ENCODE results near the gene GARIN5B.
A peak's percentile ranks its signal among the peaks of the same experiment; 100 is the strongest.

Gene GARIN5B

DNA sequence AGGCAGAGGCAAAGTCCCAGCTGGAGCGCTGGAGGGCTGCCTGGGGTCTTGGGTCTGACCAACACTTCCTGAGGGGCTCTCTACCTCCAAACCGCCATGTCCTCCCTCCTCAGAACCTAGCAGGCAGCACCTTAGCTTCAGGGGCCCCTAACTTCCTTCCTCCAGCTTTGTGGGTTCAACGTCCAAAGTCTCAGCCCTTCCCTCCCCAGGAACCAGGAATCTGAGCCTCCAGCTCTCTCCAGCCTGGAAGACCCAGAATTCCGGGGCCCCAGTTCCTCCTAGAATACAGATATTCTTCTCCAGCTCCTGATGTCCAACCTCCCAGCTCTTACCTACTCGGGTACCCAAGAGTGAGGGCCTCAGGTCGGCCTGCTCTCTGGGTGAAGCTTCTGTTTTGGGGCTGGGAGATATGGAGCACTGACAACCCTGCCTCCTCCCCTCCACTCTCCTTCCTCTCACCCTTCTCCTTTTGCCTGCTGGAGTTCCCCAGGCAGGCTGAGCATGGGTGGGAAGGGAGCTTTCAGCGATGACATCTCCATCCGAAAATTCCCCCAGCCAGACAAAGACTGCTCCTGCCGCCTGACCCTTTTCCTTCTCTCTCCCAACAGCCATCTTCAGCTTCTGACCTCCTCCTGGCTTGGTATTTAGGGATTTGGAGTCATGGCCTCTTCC is 41.5 kb downstream of the GARIN5B start:
- peak overlapping the region in 1 of 2 donors; percentile 37 for H3K4me3 ChIP-seq (ENCODE audit: low read depth in 1 of 2, low read length in 2 of 2)
- peak overlapping the region; percentile 67 for H3K27ac ChIP-seq (ENCODE audit: low read length)
- peaks cover 3% of the 10 kb centered on the region for H3K27me3 ChIP-seq (ENCODE audit: low read depth, low read length)
- no peaks in the 10 kb centered on the region for H3K9me3 ChIP-seq (ENCODE audit: control insufficient read depth in 1 of 2, low read length in 2 of 2)
- H3K36me3 ChIP-seq (ENCODE audit: control insufficient read depth in 1 of 2, insufficient read depth in 2 of 2, low read length in 2 of 2): no peaks in the 10 kb centered on the region
- no peaks in the 10 kb centered on the region for H3K4me1 ChIP-seq (ENCODE audit: control insufficient read depth in 1 of 2, insufficient read depth in 2 of 2, low read length in 2 of 2)

DNA sequence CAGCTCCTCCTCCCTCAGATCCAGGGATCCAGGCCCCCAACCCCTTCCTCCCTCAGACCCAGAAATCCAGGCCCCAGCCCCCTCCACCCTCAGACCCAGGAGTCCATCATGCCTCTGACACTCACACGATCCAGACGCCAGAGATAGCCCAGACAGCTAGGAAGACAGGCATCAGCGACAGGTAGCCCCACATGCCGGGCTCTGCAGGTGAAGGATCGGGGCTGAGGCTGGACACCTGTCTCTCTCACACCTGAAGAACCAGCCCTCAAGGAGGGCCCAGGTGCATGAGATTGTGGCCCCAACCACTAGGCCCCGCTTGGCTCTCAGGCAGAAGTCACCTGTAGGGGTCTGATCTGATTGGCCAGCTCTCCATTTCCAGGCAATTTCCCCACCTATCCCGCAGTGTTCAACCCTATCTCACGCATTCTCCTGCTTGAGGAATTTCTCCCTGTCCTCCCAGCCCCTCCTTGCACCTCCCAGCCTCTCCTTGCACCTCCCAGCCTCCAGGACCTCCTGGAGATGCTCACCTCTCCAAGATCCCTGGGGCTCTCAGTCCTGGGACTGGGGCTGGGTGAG is 42.1 kb downstream of the GARIN5B start:
- no peaks in the 10 kb centered on the region for H3K36me3 ChIP-seq (ENCODE audit: control insufficient read depth in 1 of 2, insufficient read depth in 2 of 2, low read length in 2 of 2)
- H3K27ac ChIP-seq (ENCODE audit: low read length): peak overlapping the region; percentile 67
- H3K9me3 ChIP-seq (ENCODE audit: control insufficient read depth in 1 of 2, low read length in 2 of 2): no peaks in the 10 kb centered on the region
- H3K4me1 ChIP-seq (ENCODE audit: control insufficient read depth in 1 of 2, insufficient read depth in 2 of 2, low read length in 2 of 2): no peaks in the 10 kb centered on the region
- peaks cover 3% of the 10 kb centered on the region for H3K27me3 ChIP-seq (ENCODE audit: low read depth, low read length)
- H3K4me3 ChIP-seq (ENCODE audit: low read depth in 1 of 2, low read length in 2 of 2): peak overlapping the region in 1 of 2 donors; percentile 37

DNA sequence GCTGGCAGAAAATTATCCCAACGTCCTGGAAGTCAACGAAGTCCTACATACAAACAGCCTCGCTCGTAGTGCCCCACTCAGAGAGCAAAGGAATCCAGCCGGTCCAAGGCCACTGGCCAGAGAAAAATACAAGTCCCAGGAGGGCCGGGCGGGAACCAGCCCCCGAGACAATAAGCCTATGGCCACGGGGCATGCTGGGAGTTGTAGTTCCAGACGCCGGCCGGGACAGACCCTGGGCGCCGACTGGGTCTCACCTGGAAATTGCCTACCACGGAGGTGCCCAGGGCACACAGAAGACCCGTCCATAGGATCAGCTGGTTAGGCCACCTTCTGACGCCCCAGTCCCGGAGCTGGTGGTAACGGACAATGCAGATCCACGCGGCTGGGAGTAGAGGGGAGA is 43.3 kb downstream of the GARIN5B start:
- H3K4me1 ChIP-seq (ENCODE audit: control insufficient read depth in 1 of 2, insufficient read depth in 2 of 2, low read length in 2 of 2): no peaks in the 10 kb centered on the region
- H3K36me3 ChIP-seq (ENCODE audit: control insufficient read depth in 1 of 2, insufficient read depth in 2 of 2, low read length in 2 of 2): no peaks in the 10 kb centered on the region
- H3K4me3 ChIP-seq (ENCODE audit: low read depth in 1 of 2, low read length in 2 of 2): peak overlapping the region in 1 of 2 donors; percentile 11
- no peaks in the 10 kb centered on the region for H3K9me3 ChIP-seq (ENCODE audit: control insufficient read depth in 1 of 2, low read length in 2 of 2)
- H3K27me3 ChIP-seq (ENCODE audit: low read depth, low read length): peaks cover 3% of the 10 kb centered on the region
- H3K27ac ChIP-seq (ENCODE audit: low read length): no peak overlapping the region

DNA sequence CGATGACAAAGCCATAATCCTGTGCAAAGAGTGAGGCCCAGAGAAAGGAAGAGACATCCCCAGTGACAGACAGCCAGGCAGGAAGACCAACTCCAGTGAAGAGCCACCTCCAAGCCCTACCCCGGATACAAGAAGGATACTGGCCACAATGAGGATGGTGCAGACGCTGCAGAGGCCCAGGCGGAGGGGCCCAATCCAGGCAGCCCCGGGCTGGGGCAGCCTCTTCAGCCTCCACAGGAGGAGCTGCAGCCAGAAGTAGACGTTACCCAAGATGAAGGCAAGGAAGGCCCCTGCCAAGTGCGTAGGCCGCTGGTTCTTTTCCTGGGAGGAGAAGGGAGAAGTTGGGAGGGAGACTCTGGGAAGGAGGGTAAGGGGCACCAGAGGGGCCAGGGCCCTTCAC is 46.4 kb downstream of the GARIN5B start:
- Histone ChIP-seq H3K27ac (ENCODE audit: low read length) (no peak overlapping the region), H3K27me3 (ENCODE audit: low read depth, low read length) (peaks cover 3% of the 10 kb centered on the region), H3K4me1 (ENCODE audit: control insufficient read depth in 1 of 2, insufficient read depth in 2 of 2, low read length in 2 of 2) (no peaks in the 10 kb centered on the region), H3K9me3 (ENCODE audit: control insufficient read depth in 1 of 2, low read length in 2 of 2) (no peaks in the 10 kb centered on the region), H3K4me3 (ENCODE audit: low read depth in 1 of 2, low read length in 2 of 2) (no peak overlapping the region), H3K36me3 (ENCODE audit: control insufficient read depth in 1 of 2, insufficient read depth in 2 of 2, low read length in 2 of 2) (no peaks in the 10 kb centered on the region)

DNA sequence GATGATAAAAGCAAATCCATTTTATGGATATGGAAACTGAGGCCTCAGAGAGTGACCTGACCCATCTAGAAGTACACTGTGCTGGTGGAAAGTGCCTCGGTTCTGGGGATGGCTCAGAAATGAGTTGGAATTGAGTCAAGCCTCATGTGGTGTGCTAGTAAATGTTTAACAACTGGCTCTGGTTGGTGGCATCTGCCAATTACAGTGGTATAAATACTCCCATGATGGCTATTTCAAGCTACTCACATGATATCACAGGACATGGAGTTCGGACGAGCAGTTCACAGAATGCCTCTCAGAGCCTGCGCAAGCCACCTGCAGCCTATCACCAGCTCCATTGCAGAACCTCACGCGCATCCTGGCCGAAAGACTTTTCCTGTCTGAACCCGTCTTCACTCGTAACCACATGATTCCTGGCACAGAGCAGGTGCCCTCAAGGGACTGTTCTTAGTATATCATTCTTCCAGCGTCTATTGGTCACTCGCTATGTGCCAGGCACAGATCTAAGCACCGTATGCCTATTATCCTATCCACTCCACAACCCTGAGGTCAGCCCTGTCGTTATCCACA is 47.0 kb downstream of the GARIN5B start:
- H3K4me1 ChIP-seq (ENCODE audit: control insufficient read depth in 1 of 2, insufficient read depth in 2 of 2, low read length in 2 of 2): no peaks in the 10 kb centered on the region
- no peak overlapping the region for H3K27ac ChIP-seq (ENCODE audit: low read length)
- H3K4me3 ChIP-seq (ENCODE audit: low read depth in 1 of 2, low read length in 2 of 2): no peak overlapping the region
- no peaks in the 10 kb centered on the region for H3K9me3 ChIP-seq (ENCODE audit: control insufficient read depth in 1 of 2, low read length in 2 of 2)
- H3K27me3 ChIP-seq (ENCODE audit: low read depth, low read length): peaks cover 3% of the 10 kb centered on the region
- H3K36me3 ChIP-seq (ENCODE audit: control insufficient read depth in 1 of 2, insufficient read depth in 2 of 2, low read length in 2 of 2): no peaks in the 10 kb centered on the region

DNA sequence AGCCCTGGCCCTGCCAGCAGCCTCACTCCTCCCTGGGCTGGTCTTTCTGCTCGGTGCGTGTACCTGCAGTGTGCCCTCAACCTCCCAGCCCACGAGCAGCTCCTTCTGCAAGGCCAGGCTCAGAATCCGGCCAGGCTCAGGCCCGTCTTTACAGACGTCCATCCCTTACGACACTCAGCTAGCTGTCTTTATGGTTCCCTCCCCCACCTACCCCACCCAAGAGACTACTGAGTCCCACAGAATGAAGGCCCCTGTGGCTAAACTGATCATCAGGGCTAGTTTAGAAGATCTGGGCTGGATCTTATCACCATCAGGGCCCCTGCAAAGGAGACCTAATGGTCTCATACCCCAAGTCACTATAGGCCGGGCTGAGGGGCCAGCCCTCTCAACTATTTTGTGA is 48.7 kb downstream of the GARIN5B start:
- H3K4me1 ChIP-seq (ENCODE audit: control insufficient read depth in 1 of 2, insufficient read depth in 2 of 2, low read length in 2 of 2): no peaks in the 10 kb centered on the region
- H3K27me3 ChIP-seq (ENCODE audit: low read depth, low read length): no peaks in the 10 kb centered on the region
- H3K4me3 ChIP-seq (ENCODE audit: low read depth in 1 of 2, low read length in 2 of 2): no peak overlapping the region

DNA sequence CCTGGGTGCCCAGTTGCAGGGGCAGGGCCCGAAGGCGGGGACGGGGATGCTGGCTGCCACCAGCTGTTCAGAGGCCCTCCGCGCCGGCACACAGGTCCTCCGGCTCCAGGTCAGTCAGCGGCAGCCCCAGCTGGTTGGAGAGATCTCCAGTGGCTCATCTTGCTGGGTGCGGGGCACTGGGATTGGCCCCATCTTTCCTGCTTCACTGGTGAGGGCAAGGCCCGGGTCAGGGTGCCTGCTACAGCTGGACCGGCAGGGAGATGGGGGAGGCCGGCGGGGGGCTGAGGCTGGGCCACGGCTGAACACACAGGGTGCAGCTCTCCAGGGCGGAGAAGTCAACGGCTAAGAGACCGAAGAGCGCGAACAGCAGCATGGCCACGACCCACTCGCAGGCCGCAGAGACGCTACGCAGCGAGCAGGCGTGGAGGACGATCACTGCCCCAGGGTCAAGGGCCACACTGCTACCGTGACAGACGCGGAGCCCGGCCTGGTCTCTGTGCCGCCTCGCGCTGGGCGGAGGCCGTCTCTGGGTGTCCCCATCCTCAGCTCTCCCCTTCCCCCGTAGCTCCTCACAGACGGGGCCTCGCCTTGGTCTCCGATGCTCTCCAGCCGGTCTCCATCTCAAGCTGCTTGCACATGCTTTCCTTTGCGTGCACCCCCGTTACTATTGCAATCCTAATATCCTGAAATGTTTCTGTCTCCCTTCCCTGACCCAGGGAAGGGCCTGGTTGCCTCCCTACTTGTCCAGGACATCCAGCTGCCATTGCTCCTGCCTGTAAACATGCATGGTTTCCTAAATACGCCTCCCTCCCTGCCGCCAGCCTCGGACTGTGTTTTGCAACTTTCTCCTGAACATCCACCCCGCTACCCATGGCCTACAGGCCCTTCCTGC is 50.2 kb downstream of the GARIN5B start:
- H3K27ac ChIP-seq (ENCODE audit: low read length): no peak overlapping the region
- no peaks in the 10 kb centered on the region for H3K9me3 ChIP-seq (ENCODE audit: control insufficient read depth in 1 of 2, low read length in 2 of 2)
- H3K27me3 ChIP-seq (ENCODE audit: low read depth, low read length): no peaks in the 10 kb centered on the region
- no peak overlapping the region for H3K4me3 ChIP-seq (ENCODE audit: low read depth in 1 of 2, low read length in 2 of 2)
- H3K4me1 ChIP-seq (ENCODE audit: control insufficient read depth in 1 of 2, insufficient read depth in 2 of 2, low read length in 2 of 2): no peaks in the 10 kb centered on the region
- H3K36me3 ChIP-seq (ENCODE audit: control insufficient read depth in 1 of 2, insufficient read depth in 2 of 2, low read length in 2 of 2): peaks cover 0 to 19% of the 10 kb centered on the region in 2 donors

More for the DNA sequence above, 48.7 kb downstream of the GARIN5B start:
- Histone ChIP-seq H3K27ac (ENCODE audit: low read length) (no peak overlapping the region), H3K36me3 (ENCODE audit: control insufficient read depth in 1 of 2, insufficient read depth in 2 of 2, low read length in 2 of 2) (peaks cover 0 to 8% of the 10 kb centered on the region in 2 donors), H3K9me3 (ENCODE audit: control insufficient read depth in 1 of 2, low read length in 2 of 2) (no peaks in the 10 kb centered on the region)

DNA sequence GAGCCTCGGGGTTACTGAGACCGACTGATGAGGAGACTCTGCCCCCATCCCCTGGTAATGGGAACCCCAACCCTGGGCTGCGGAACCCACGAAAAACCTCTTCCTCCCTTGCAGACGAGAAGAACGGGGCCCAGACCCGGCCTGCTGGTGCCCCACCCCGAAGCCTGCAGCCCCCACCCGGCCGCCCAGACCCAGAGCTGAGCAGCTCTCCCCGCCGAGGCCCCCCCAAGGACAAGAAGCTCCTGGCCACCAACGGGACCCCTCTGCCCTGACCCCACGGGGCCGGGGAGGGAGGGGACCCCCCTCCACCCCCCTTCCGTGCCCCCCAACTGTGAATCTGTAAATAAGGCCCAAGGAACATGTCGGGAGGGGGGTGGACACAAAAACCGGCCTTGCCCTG is 51.3 kb downstream of the GARIN5B start:
- H3K36me3 ChIP-seq (ENCODE audit: control insufficient read depth in 1 of 2, insufficient read depth in 2 of 2, low read length in 2 of 2): peaks cover 0 to 22% of the 10 kb centered on the region in 2 donors
- H3K9me3 ChIP-seq (ENCODE audit: control insufficient read depth in 1 of 2, low read length in 2 of 2): no peaks in the 10 kb centered on the region
- no peaks in the 10 kb centered on the region for H3K27me3 ChIP-seq (ENCODE audit: low read depth, low read length)
- H3K4me1 ChIP-seq (ENCODE audit: control insufficient read depth in 1 of 2, insufficient read depth in 2 of 2, low read length in 2 of 2): no peaks in the 10 kb centered on the region
- H3K4me3 ChIP-seq (ENCODE audit: low read depth in 1 of 2, low read length in 2 of 2): no peak overlapping the region
- no peak overlapping the region for H3K27ac ChIP-seq (ENCODE audit: low read length)

DNA sequence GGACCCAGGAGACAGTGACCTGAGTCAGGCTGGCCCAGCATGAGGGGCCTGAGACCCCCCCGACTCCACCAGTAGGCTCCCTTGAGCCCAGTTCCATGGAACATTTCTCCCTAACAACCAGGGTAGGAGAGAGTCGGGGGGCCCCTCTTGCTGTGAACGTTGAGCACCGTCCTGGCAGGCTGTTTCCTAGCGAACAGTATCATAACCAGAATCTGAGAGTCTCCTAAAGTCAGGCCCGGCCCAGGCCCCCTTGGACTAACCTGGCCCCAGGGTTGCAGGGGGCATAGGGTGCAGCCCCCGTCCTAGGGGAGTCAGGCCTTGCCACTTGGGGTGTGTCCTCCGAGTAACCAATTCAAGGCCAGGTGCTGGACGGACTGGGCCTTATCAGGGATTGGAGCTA is 51.7 kb downstream of the GARIN5B start:
- Histone ChIP-seq H3K4me1 (ENCODE audit: control insufficient read depth in 1 of 2, insufficient read depth in 2 of 2, low read length in 2 of 2) (no peaks in the 10 kb centered on the region), H3K27me3 (ENCODE audit: low read depth, low read length) (no peaks in the 10 kb centered on the region), H3K4me3 (ENCODE audit: low read depth in 1 of 2, low read length in 2 of 2) (no peak overlapping the region), H3K27ac (ENCODE audit: low read length) (no peak overlapping the region), H3K9me3 (ENCODE audit: control insufficient read depth in 1 of 2, low read length in 2 of 2) (no peaks in the 10 kb centered on the region), H3K36me3 (ENCODE audit: control insufficient read depth in 1 of 2, insufficient read depth in 2 of 2, low read length in 2 of 2) (peaks cover 0 to 26% of the 10 kb centered on the region in 2 donors)

DNA sequence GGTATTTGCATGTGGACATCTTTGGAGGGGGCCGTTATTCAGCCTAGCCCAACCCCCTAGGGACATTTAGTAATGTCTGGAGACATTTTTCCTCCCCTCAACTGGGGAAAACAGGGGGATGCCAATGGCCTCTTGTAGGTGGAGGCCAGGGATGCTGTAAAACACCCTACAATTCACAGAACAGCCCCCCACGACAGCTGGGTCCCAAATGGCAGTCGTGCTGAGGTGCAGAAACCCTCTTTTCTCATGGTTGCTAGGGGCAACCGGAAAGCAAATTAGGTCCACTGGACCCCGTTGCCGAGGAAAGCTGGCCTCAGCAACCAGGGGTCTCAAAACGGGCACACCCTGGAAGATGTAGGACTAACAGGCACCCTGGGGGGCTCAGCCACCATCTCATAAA is 52.6 kb downstream of the GARIN5B start:
- Histone ChIP-seq H3K36me3 (ENCODE audit: control insufficient read depth in 1 of 2, insufficient read depth in 2 of 2, low read length in 2 of 2) (peaks cover 0 to 35% of the 10 kb centered on the region in 2 donors), H3K9me3 (ENCODE audit: control insufficient read depth in 1 of 2, low read length in 2 of 2) (no peaks in the 10 kb centered on the region), H3K4me3 (ENCODE audit: low read depth in 1 of 2, low read length in 2 of 2) (no peak overlapping the region)

DNA sequence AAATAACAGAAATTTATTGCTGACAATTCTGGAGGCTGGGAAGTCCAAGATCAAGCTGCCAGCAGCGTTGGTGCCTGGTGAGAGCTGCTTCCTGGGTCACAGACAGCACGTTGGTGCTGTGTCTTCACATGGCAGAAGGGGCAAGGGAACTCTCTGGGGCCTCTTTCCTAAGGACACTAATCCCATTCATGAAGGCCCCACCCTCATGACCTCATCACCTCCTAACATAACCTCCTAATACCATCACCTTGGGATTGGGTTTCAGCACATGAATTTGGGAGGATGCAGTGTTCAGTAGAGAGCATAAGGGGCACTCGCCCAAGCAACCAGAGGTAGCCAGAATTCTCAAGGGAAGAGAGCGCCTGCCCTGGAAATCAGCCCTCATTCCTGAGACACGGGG is 53.6 kb downstream of the GARIN5B start:
- H3K4me3 ChIP-seq (ENCODE audit: low read depth in 1 of 2, low read length in 2 of 2): no peak overlapping the region
- no peak overlapping the region for H3K27ac ChIP-seq (ENCODE audit: low read length)
- no peaks in the 10 kb centered on the region for H3K9me3 ChIP-seq (ENCODE audit: control insufficient read depth in 1 of 2, low read length in 2 of 2)
- no peaks in the 10 kb centered on the region for H3K4me1 ChIP-seq (ENCODE audit: control insufficient read depth in 1 of 2, insufficient read depth in 2 of 2, low read length in 2 of 2)
- peaks cover 0 to 41% of the 10 kb centered on the region in 2 donors for H3K36me3 ChIP-seq (ENCODE audit: control insufficient read depth in 1 of 2, insufficient read depth in 2 of 2, low read length in 2 of 2)
- H3K27me3 ChIP-seq (ENCODE audit: low read depth, low read length): no peaks in the 10 kb centered on the region

More for the DNA sequence above, 52.6 kb downstream of the GARIN5B start:
- H3K27me3 ChIP-seq (ENCODE audit: low read depth, low read length): no peaks in the 10 kb centered on the region
- no peaks in the 10 kb centered on the region for H3K4me1 ChIP-seq (ENCODE audit: control insufficient read depth in 1 of 2, insufficient read depth in 2 of 2, low read length in 2 of 2)
- no peak overlapping the region for H3K27ac ChIP-seq (ENCODE audit: low read length)
